Neural cell (in vitro differentiated cells): ENCODE data around the gene HMGCLL1. TPM values are rescaled to one million over a fixed set of nuclear protein-coding genes. Genes with fewer than 3 reads are reported as not detected.

Experiments
- H2AFZ ChIP-seq: fragments of 200-600, 300-800 bp; sonication (generic), shearing (Covaris generic); 2 replicates; pipeline ENCODE4 v1.6.0; 2014; ENCODE audit warnings: low read depth, mild to moderate bottlenecking, antibody characterized with exemption, low read length, moderate library complexity
- H3F3A ChIP-seq: fragments of 200-600 bp; shearing (Covaris generic); 2 replicates; pipeline ENCODE4 v1.6.1; 2016; ENCODE audit warnings: mild to moderate bottlenecking, moderate library complexity, mixed read lengths, antibody characterized with exemption, low read length; ENCODE audit not compliant: insufficient read depth, poor library complexity, severe bottlenecking
- H3K27ac ChIP-seq: fragments of 200-600, 300-800 bp; sonication (generic), shearing (Covaris generic); 2 replicates; pipeline ENCODE4 v1.5.1; 2014; ENCODE audit warnings: mild to moderate bottlenecking, low read length, moderate library complexity
- H3K27me3 ChIP-seq: fragments of 300-800, 200-600 bp; sonication (generic), shearing (Covaris generic); 2 replicates; pipeline ENCODE4 v1.6.0; 2014; ENCODE audit warnings: mild to moderate bottlenecking, low read depth, low read length, moderate library complexity; ENCODE audit not compliant: insufficient read depth
- H3K36me3 ChIP-seq: fragments of 300-800, 200-600 bp; sonication (generic), shearing (Covaris generic); 2 replicates; pipeline ENCODE4 v1.5.1; 2014; ENCODE audit warnings: mild to moderate bottlenecking, antibody characterized with exemption, low read length, moderate library complexity; ENCODE audit not compliant: insufficient read depth
- H3K4me2 ChIP-seq: fragments of 300-800, 200-600 bp; sonication (generic), shearing (Covaris generic); 2 replicates; pipeline ENCODE4 v1.6.0; 2014; ENCODE audit warnings: mild to moderate bottlenecking, low read length
- H3K4me3 ChIP-seq: fragments of 300-800, 200-600 bp; sonication (generic), shearing (Covaris generic); 2 replicates; pipeline ENCODE4 v1.5.1; 2014; ENCODE audit warnings: mild to moderate bottlenecking, low read length, moderate library complexity
- H3K79me2 ChIP-seq: fragments of 200-600 bp; shearing (Covaris generic); replicated peaks from 2 replicates; pipeline ENCODE4 v1.6.0; 2014; ENCODE audit warnings: mild to moderate bottlenecking, low read length, moderate library complexity; ENCODE audit not compliant: insufficient read depth
- H3K9ac ChIP-seq: fragments of 300-800, 200-600 bp; sonication (generic), shearing (Covaris generic); 2 replicates; pipeline ENCODE4 v1.6.1; 2016; ENCODE audit warnings: mild to moderate bottlenecking, low read length, mixed read lengths
- H3K9me2 ChIP-seq: fragments of 200-600 bp; shearing (Covaris generic); 2 replicates; pipeline ENCODE4 v1.6.1; 2016; ENCODE audit warnings: mild to moderate bottlenecking, low read length, mixed read lengths; ENCODE audit not compliant: insufficient read depth
- H3K9me3 ChIP-seq: fragments of 200-600, 300-800 bp; sonication (generic), shearing (Covaris generic); 2 replicates; pipeline ENCODE4 v1.6.1; 2016; ENCODE audit warnings: mild to moderate bottlenecking, mixed run types, low read length, moderate library complexity, mixed read lengths
- H4K20me1 ChIP-seq: fragments of 200-600 bp; shearing (Covaris generic); 2 replicates; pipeline ENCODE4 v1.6.1; 2016; ENCODE audit warnings: mild to moderate bottlenecking, mixed run types; ENCODE audit not compliant: insufficient read depth
- EP300 ChIP-seq: fragments of 450-650 bp; conservative IDR thresholded peaks from 2 replicates; pipeline ENCODE4 v1.6.1; 2014; ENCODE audit warnings: antibody characterized with exemption, mild to moderate bottlenecking, moderate library complexity; ENCODE audit not compliant: poor library complexity, severe bottlenecking
- EZH2 ChIP-seq: fragments of 200-600, 300-800 bp; shearing (Covaris generic), sonication (generic); IDR thresholded peaks from 2 replicates; pipeline ENCODE4 v1.6.1; 2014; ENCODE audit warnings: antibody characterized with exemption, low read length, borderline replicate concordance, mild to moderate bottlenecking; ENCODE audit not compliant: insufficient read depth, poor library complexity, severe bottlenecking
- MXI1 ChIP-seq: fragments of 450-650 bp; conservative IDR thresholded peaks from 2 replicates; pipeline ENCODE4 v1.6.1; 2014; ENCODE audit warnings: antibody characterized with exemption, mild to moderate bottlenecking; ENCODE audit not compliant: poor library complexity, severe bottlenecking
- POLR2AphosphoS5 ChIP-seq: IDR thresholded peaks from 2 replicates; pipeline ENCODE4 v1.6.1; 2012
- RAD21 ChIP-seq: fragments of 450-650 bp; conservative IDR thresholded peaks from 2 replicates; pipeline ENCODE4 v1.6.1; 2014; ENCODE audit warnings: antibody characterized with exemption, mild to moderate bottlenecking, moderate library complexity
- SMC3 ChIP-seq: fragments of 450-650 bp; conservative IDR thresholded peaks from 2 replicates; pipeline ENCODE4 v1.6.1; 2014; ENCODE audit warnings: antibody characterized with exemption, mild to moderate bottlenecking, moderate library complexity; ENCODE audit not compliant: poor library complexity
- TAF1 ChIP-seq: IDR thresholded peaks from 2 replicates; pipeline ENCODE4 v1.6.1; 2012; ENCODE audit warnings: low read depth
- polyA plus RNA-seq: library from polyadenylated mRNA; depleted of rRNA; stranded (reverse); fragments of >200 nt; gene quantifications from 2 replicates; pipeline ENCODE4 v1.2.3, GENCODE V29; 2014
- TF ChIP-seq, protein P1 (sequence below): IDR thresholded peaks from 2 replicates; pipeline ENCODE4 v1.6.1; 2012; ENCODE audit warnings: borderline replicate concordance
- TF ChIP-seq, protein P2 (sequence below): fragments of 450-650 bp; IDR thresholded peaks from 2 replicates; pipeline ENCODE4 v1.5.1; 2014; ENCODE audit warnings: antibody characterized with exemption, mild to moderate bottlenecking, moderate library complexity; ENCODE audit not compliant: poor library complexity, severe bottlenecking

Gene HMGCLL1
- polyA plus RNA-seq, 1 donor from 2014 or later = 59.7 TPM

DNA sequence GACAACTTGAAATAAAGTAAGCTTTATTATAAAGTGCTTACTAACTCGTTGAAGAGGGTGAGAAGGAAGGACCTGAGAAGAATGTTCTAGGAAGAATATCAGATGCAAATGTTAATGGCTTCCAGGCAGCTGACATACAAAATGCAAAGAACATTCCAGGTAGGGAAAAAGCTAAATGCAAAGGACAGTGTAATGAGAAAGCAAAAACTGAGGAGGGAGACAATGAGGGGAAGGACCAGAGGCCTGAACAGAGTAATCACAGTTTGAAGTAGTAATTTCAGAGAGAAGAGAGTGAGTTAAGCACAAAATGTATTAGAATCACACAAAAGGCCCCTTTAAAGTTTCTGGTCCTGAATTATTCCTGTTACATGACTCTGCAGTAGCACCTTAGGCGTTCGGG, 81.3 kb downstream of the HMGCLL1 start:
- Histone ChIP-seq H3F3A (no peaks in the 10 kb centered on the region), H3K27me3 (no peaks in the 10 kb centered on the region), H3K79me2 (no peaks in the 10 kb centered on the region), H3K4me3 (no peak overlapping the region), H2AFZ (no peak overlapping the region), H3K9ac (no peak overlapping the region), H3K27ac (no peak overlapping the region), H3K4me2 (no peak overlapping the region), H3K9me3 (no peaks in the 10 kb centered on the region), H4K20me1 (no peaks in the 10 kb centered on the region), H3K36me3 (no peaks in the 10 kb centered on the region), H3K9me2 (no peaks in the 10 kb centered on the region)
- TF ChIP-seq POLR2AphosphoS5 (no peak), SMC3 (no peak)

DNA sequence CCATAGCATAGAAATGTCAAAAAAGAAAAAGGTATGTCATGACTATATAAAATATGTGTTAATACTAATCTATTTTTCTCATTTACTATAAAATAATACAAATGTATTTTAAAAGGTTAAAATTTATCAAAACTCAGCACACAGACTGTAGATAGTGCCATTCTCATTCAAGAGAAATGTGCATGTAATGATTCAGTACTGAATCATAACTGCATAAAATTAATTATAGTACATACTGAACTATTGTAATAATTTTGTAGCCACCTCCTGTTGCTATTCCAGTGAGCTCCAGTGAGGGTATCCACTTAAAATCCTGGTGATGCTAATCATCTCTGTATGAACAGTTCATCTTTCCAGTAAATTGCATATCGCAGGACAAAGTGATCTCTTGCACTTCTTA, 82.8 kb downstream of the HMGCLL1 start:
- no peaks in the 10 kb centered on the region for H3K79me2 ChIP-seq
- no peaks in the 10 kb centered on the region for H4K20me1 ChIP-seq
- H3K27me3 ChIP-seq = no peaks in the 10 kb centered on the region
- no peaks in the 10 kb centered on the region for H3K36me3 ChIP-seq
- H3K4me2 ChIP-seq = no peak overlapping the region
- no peak overlapping the region for H3K27ac ChIP-seq
- H3K9ac ChIP-seq = no peak overlapping the region
- H3K9me2 ChIP-seq = no peaks in the 10 kb centered on the region
- H3K4me3 ChIP-seq = no peak overlapping the region
- TF ChIP-seq EP300 (no peak), POLR2AphosphoS5 (no peak), RAD21 (no peak), EZH2 (no peak), MXI1 (no peak), TAF1 (no peak), SMC3 (no peak)
- TF ChIP-seq, protein P1, sequence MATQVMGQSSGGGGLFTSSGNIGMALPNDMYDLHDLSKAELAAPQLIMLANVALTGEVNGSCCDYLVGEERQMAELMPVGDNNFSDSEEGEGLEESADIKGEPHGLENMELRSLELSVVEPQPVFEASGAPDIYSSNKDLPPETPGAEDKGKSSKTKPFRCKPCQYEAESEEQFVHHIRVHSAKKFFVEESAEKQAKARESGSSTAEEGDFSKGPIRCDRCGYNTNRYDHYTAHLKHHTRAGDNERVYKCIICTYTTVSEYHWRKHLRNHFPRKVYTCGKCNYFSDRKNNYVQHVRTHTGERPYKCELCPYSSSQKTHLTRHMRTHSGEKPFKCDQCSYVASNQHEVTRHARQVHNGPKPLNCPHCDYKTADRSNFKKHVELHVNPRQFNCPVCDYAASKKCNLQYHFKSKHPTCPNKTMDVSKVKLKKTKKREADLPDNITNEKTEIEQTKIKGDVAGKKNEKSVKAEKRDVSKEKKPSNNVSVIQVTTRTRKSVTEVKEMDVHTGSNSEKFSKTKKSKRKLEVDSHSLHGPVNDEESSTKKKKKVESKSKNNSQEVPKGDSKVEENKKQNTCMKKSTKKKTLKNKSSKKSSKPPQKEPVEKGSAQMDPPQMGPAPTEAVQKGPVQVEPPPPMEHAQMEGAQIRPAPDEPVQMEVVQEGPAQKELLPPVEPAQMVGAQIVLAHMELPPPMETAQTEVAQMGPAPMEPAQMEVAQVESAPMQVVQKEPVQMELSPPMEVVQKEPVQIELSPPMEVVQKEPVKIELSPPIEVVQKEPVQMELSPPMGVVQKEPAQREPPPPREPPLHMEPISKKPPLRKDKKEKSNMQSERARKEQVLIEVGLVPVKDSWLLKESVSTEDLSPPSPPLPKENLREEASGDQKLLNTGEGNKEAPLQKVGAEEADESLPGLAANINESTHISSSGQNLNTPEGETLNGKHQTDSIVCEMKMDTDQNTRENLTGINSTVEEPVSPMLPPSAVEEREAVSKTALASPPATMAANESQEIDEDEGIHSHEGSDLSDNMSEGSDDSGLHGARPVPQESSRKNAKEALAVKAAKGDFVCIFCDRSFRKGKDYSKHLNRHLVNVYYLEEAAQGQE = no peak
- TF ChIP-seq, protein P2, sequence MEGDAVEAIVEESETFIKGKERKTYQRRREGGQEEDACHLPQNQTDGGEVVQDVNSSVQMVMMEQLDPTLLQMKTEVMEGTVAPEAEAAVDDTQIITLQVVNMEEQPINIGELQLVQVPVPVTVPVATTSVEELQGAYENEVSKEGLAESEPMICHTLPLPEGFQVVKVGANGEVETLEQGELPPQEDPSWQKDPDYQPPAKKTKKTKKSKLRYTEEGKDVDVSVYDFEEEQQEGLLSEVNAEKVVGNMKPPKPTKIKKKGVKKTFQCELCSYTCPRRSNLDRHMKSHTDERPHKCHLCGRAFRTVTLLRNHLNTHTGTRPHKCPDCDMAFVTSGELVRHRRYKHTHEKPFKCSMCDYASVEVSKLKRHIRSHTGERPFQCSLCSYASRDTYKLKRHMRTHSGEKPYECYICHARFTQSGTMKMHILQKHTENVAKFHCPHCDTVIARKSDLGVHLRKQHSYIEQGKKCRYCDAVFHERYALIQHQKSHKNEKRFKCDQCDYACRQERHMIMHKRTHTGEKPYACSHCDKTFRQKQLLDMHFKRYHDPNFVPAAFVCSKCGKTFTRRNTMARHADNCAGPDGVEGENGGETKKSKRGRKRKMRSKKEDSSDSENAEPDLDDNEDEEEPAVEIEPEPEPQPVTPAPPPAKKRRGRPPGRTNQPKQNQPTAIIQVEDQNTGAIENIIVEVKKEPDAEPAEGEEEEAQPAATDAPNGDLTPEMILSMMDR = no peak
- no peaks in the 10 kb centered on the region for H3K9me3 ChIP-seq
- H3F3A ChIP-seq = no peaks in the 10 kb centered on the region
- H2AFZ ChIP-seq = no peak overlapping the region

DNA sequence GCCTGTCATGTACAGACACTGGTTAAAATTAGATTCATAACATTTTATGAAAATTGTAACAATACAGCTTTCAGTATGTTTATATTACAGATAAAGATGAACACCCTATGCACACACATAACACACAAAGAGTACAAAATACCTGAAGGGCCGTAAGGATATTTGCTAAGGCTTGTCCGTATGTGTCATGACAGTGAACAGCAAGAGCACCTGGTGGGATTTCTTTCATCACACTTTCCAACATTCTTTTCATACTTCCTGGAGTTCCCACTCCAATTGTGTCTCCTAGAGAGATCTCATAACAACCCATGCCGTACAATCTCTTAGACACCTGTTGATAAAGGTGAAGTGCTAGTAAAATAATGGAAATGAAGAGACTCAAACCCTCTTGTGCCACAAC, 83.7 kb downstream of the HMGCLL1 start:
- TF ChIP-seq POLR2AphosphoS5 (no peak), MXI1 (no peak), TAF1 (no peak), RAD21 (no peak), EP300 (no peak), EZH2 (no peak), SMC3 (no peak)
- TF ChIP-seq, protein P2 = no peak
- TF ChIP-seq, protein P1 = no peak
- H3K9ac ChIP-seq = no peak overlapping the region
- H4K20me1 ChIP-seq = no peaks in the 10 kb centered on the region
- no peaks in the 10 kb centered on the region for H3F3A ChIP-seq
- H2AFZ ChIP-seq = no peak overlapping the region
- H3K9me3 ChIP-seq = no peaks in the 10 kb centered on the region
- no peak overlapping the region for H3K27ac ChIP-seq
- no peak overlapping the region for H3K4me3 ChIP-seq
- H3K36me3 ChIP-seq = no peaks in the 10 kb centered on the region
- H3K4me2 ChIP-seq = no peak overlapping the region
- no peaks in the 10 kb centered on the region for H3K27me3 ChIP-seq
- no peaks in the 10 kb centered on the region for H3K79me2 ChIP-seq
- no peaks in the 10 kb centered on the region for H3K9me2 ChIP-seq
